HepG2 (cell line): ENCODE results near the gene ZFHX3. TPM values are rescaled to one million over a fixed set of nuclear protein-coding genes. Genes with fewer than 3 reads are reported as not detected.
A peak's percentile ranks its signal among the peaks of the same experiment; 100 is the strongest.

ENCODE experiments used
- CBX2 ChIP-seq, 2 experiments: fragments of 200-600 bp in 1 of 2; sonication (generic); formaldehyde crosslinking in 1 of 2; IDR thresholded peaks; 2 replicates each; pipeline versions ENCODE4 v1.7.0 to v1.8.1; 2018 to 2022; ENCODE audit warnings: low read depth in 2 of 2, low read length in 1 of 2, mild to moderate bottlenecking in 1 of 2, missing genetic modification reagents in 1 of 2
- CREM ChIP-seq, 2 experiments: sonication (generic) in 1 of 2; formaldehyde crosslinking in 1 of 2; IDR thresholded peaks; 2 replicates each; pipeline versions ENCODE4 v1.4.0 to v1.6.1; 2016 to 2020; ENCODE audit warnings: antibody characterized with exemption in 1 of 2, mild to moderate bottlenecking in 1 of 2, missing genetic modification reagents in 1 of 2
- MBNL3 ChIP-seq: fragments of 250-450 bp; sonication (Bioruptor Pico); conservative IDR thresholded peaks from 2 replicates; pipeline ENCODE4 v1.8.0; 2022; ENCODE audit warnings: mild to moderate bottlenecking, inconsistent platforms
- SOX6 ChIP-seq, 2 experiments: fragments of 450-650 bp in 1 of 2; sonication (generic) in 1 of 2; formaldehyde crosslinking in 1 of 2; IDR thresholded peaks; 2 replicates each; pipeline versions ENCODE4 v1.4.0 to v1.6.1; 2017 to 2020; ENCODE audit warnings: antibody characterized with exemption in 1 of 2, mild to moderate bottlenecking in 1 of 2, missing genetic modification reagents in 1 of 2
- ZBTB4 ChIP-seq: sonication (generic); formaldehyde crosslinking; IDR thresholded peaks from 2 replicates; pipeline ENCODE4 v1.4.0; 2020; ENCODE audit warnings: missing genetic modification reagents, mild to moderate bottlenecking, borderline replicate concordance
- ZBTB40 ChIP-seq, 2 experiments: fragments of 450-650 bp in 1 of 2; sonication (generic) in 1 of 2; formaldehyde crosslinking in 1 of 2; IDR thresholded peaks; 2 replicates each; pipeline versions ENCODE4 v1.6.1 to v1.8.0; 2016 to 2022; ENCODE audit warnings: antibody characterized with exemption in 1 of 2, mild to moderate bottlenecking in 1 of 2, missing genetic modification reagents in 1 of 2
- ZFP62 ChIP-seq: sonication (generic); formaldehyde crosslinking; IDR thresholded peaks from 2 replicates; pipeline ENCODE4 v1.4.0; 2020; ENCODE audit warnings: missing genetic modification reagents
- ZNF503 ChIP-seq: sonication (generic); formaldehyde crosslinking; IDR thresholded peaks from 2 replicates; pipeline ENCODE4 v1.4.0; 2020; ENCODE audit warnings: missing genetic modification reagents
- ZNF605 ChIP-seq: sonication (generic); formaldehyde crosslinking; IDR thresholded peaks from 2 replicates; pipeline ENCODE4 v1.8.0; 2022; ENCODE audit warnings: mild to moderate bottlenecking, missing genetic modification reagents
- ZNF616 ChIP-seq: sonication (generic); formaldehyde crosslinking; IDR thresholded peaks from 2 replicates; pipeline ENCODE4 v1.5.0; 2020; ENCODE audit warnings: low read depth, mild to moderate bottlenecking, missing genetic modification reagents
- polyA plus RNA-seq, 8 experiments: library from polyadenylated mRNA; depleted of rRNA in 3 of 8; stranded (reverse) in 7 of 8; unstranded in 1 of 8; fragments of >200 nt; fragmentation: Illumina TruSeq in 4 of 8; extraction: Trizol in 4 of 8; gene quantifications; 2 replicates each; pipeline versions ENCODE4 v1.2.1 to v1.2.3, GENCODE V29; 2011 to 2016; ENCODE audit warnings: low read depth in 4 of 8, missing spikeins in 1 of 8, mixed read lengths in 1 of 8; ENCODE audit not compliant: insufficient read depth in 1 of 8
- total RNA-seq, 5 experiments: library from RNA; depleted of rRNA; stranded (reverse); fragments of >200 nt; fragmentation: Illumina TruSeq; extraction: Trizol; gene quantifications; 2 replicates each; pipeline ENCODE4 v1.2.3, GENCODE V29; 2016; ENCODE audit warnings: low read depth in 1 of 5
- TF ChIP-seq, protein P1 (sequence below): sonication (generic); formaldehyde crosslinking; conservative IDR thresholded peaks from 2 replicates; pipeline ENCODE4 v1.4.0; 2020; ENCODE audit warnings: missing genetic modification reagents

Gene ZFHX3
- total and polyA plus RNA-seq, 2 of the 13 experiments (the other 11 are each of a cell fraction or from before 2014, with no cell fraction given): 5.0 to 6.0 TPM

- TF ChIP-seq, protein P1, sequence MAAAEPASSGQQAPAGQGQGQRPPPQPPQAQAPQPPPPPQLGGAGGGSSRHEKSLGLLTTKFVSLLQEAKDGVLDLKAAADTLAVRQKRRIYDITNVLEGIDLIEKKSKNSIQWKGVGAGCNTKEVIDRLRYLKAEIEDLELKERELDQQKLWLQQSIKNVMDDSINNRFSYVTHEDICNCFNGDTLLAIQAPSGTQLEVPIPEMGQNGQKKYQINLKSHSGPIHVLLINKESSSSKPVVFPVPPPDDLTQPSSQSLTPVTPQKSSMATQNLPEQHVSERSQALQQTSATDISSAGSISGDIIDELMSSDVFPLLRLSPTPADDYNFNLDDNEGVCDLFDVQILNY (CRISPR knock-in tag): no peak
- TF ChIP-seq ZNF616 (CRISPR knock-in tag) (no peak), CBX2 (IDR thresholded peaks at IDR 0.05; ENCODE audit: low read depth, low read length) (no peak), CBX2 (CRISPR knock-in tag; IDR thresholded peaks at IDR 0.05; ENCODE audit: low read depth) (no peak), ZNF503 (no peak), ZBTB4 (CRISPR knock-in tag) (no peak), ZFP62 (no peak), MBNL3 (CRISPR knock-in tag) (no peak), ZNF605 (CRISPR knock-in tag) (0 out of 2 replicates have a peak, but pooled peaks have one; percentile 53), CREM (IDR thresholded peaks at IDR 0.05) (no peak; the same call in 1 of the 2 replicates), CREM (CRISPR knock-in tag; IDR thresholded peaks at IDR 0.05) (no peak), ZBTB40 (IDR thresholded peaks at IDR 0.05) (no peak), ZBTB40 (CRISPR knock-in tag; IDR thresholded peaks at IDR 0.05) (no peak), SOX6 (IDR thresholded peaks at IDR 0.05) (no peak), SOX6 (CRISPR knock-in tag; IDR thresholded peaks at IDR 0.05) (peak; percentile 60)
Observed at GRCh38 chr16:72936408-72936807, 111.5 kb downstream of the ZFHX3 start (continued).
